Activated CD4-positive, alpha-beta T cell treated with anti-CD3 and anti-CD28 coated beads, Interleukin-10, Interleukin-2, amounts not matched to agents 100 ng/mL and 50 ng/mL, durations not matched to agents 16 hours and 8 hours (primary cell): ENCODE measurements around the gene RTN4RL1.
A peak's percentile ranks its signal among the peaks of the same experiment; 100 is the strongest.

Experiments
- DNase-seq: peaks from one replicate; pipeline ENCODE4 v3.0.0-alpha.2; 2020

RTN4RL1 gene

GRCh38 chr17:2025220-2025621 is at the start of gene RTN4RL1:
Gene RTN4RL1, minus strand, starts transcription at chr17:2025334. Its CDS starts 469 bp downstream, at chr17:2024865.
- DNase-seq, result peak; percentile 47

- no peak for DNase-seq
Measured at GRCh38 chr17:2074919-2075318, 49.8 kb upstream of the RTN4RL1 start.

GRCh38 chr17:2071455-2072281 is 46.5 kb upstream of the RTN4RL1 start:
- no peak for DNase-seq

GRCh38 chr17:2071024-2071385 is 45.9 kb upstream of the RTN4RL1 start:
- no peak for DNase-seq

- DNase-seq, result peak; percentile 95
Measured at GRCh38 chr17:2070241-2071023, 45.3 kb upstream of the RTN4RL1 start.

- no peak for DNase-seq
Measured at GRCh38 chr17:2068519-2069051, 43.5 kb upstream of the RTN4RL1 start.

GRCh38 chr17:2068031-2068518 is 42.9 kb upstream of the RTN4RL1 start:
- DNase-seq, result no peak

- no peak for DNase-seq
Measured at GRCh38 chr17:2067608-2068024, 42.5 kb upstream of the RTN4RL1 start.

GRCh38 chr17:2067048-2067561 is 42.0 kb upstream of the RTN4RL1 start:
- DNase-seq, result no peak

- no peak for DNase-seq
Measured at GRCh38 chr17:2065949-2066400, 40.8 kb upstream of the RTN4RL1 start.

GRCh38 chr17:2064980-2065785 is 40.0 kb upstream of the RTN4RL1 start:
- DNase-seq, result peak; percentile 63

GRCh38 chr17:2064520-2064971 is 39.4 kb upstream of the RTN4RL1 start:
- DNase-seq, result no peak

- no peak for DNase-seq
Measured at GRCh38 chr17:2064147-2064489, 39.0 kb upstream of the RTN4RL1 start.

GRCh38 chr17:2063261-2064146 is 38.4 kb upstream of the RTN4RL1 start:
- DNase-seq, result no peak

- no peak for DNase-seq
Measured at GRCh38 chr17:2062571-2063183, 37.5 kb upstream of the RTN4RL1 start.

GRCh38 chr17:2061441-2061958 is 36.4 kb upstream of the RTN4RL1 start:
- DNase-seq, result no peak

GRCh38 chr17:2060681-2061440 is 35.7 kb upstream of the RTN4RL1 start:
- no peak for DNase-seq

GRCh38 chr17:2060385-2060658 is 35.2 kb upstream of the RTN4RL1 start:
- no peak for DNase-seq

- no peak for DNase-seq
Measured at GRCh38 chr17:2059547-2060384, 34.6 kb upstream of the RTN4RL1 start.
